ENCODE measurements around the gene BRICD5. TPM values are rescaled to one million over a fixed set of nuclear protein-coding genes. Genes with fewer than 3 reads are reported as not detected.

The BRICD5 gene
- total and polyA plus RNA-seq, 2 of the 4 experiments (the other 2 are of a cell fraction), result 0.18 to 0.94 TPM

DNA sequence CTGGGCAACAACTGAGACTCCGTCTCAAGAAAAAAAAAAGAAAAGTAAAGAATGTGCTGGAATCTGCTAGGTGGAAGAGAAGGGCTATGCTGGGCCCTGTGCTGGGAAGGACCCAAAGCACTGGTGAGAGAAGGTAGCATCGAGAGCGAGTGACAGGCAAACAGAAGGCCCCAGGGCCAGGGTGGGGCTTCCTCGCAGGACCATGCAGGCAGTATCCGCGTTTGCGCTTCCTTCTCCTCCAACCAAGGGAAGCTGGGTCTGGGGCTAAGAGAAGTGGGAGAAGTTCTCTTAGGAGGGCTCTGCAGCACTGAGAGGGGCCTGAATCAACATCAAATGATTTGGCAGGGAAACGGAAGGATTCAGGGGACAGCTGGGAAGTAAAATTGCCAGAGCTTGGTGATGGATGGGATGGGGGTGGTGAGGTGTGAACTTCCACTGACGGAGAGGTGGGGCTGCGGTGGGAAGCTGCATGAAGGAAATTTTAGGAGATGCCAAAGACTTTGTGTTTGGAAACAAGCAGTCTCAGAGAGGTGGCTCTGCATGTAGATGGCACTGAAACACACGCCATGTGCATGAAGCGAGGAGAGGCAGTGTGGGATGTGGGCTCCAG is 46.0 kb upstream of the BRICD5 start:
- intact Hi-C loops (cut with micrococcal nuclease), result no loop called here
- Histone ChIP-seq H2BK20ac (ENCODE audit: low read depth, low read length) (no peak overlapping the region), H3K14ac (replicated peaks; ENCODE audit: low read depth, low read length) (no peak overlapping the region), H2AK9ac (replicated peaks; ENCODE audit: low read depth, low read length, poor library complexity) (no peak overlapping the region), H2BK120ac (ENCODE audit: low read depth, low read length) (no peak overlapping the region), H2BK5ac (ENCODE audit: low read depth, low read length, poor library complexity, severe bottlenecking) (no peak overlapping the region), H3K36me3 (ENCODE audit: control insufficient read depth, insufficient read depth, low read length) (peaks cover 52% of the 10 kb centered on the region), H3K9me1 (ENCODE audit: insufficient read depth, low read length) (no peaks in the 10 kb centered on the region), H2BK15ac (ENCODE audit: low read depth, low read length) (no peak overlapping the region), H3K27ac (ENCODE audit: insufficient read depth, low read length) (no peak overlapping the region), H3K4me3 (ENCODE audit: insufficient read depth, low read depth, low read length) (no peak overlapping the region), H3K27me3 (ENCODE audit: control insufficient read depth, insufficient read depth, low read length) (no peaks in the 10 kb centered on the region), H3K56ac (ENCODE audit: extremely low read depth, insufficient read depth, low read length) (no peak overlapping the region), H3K23ac (ENCODE audit: low read depth, low read length) (no peak overlapping the region), H3K4me2 (ENCODE audit: low read depth, low read length) (no peak overlapping the region), H3K18ac (ENCODE audit: low read depth, low read length) (no peak overlapping the region), H3K4ac (ENCODE audit: low read depth, low read length) (no peak overlapping the region), H3K9me3 (ENCODE audit: control insufficient read depth, insufficient read depth, low read length) (no peaks in the 10 kb centered on the region), H3K4me1 (ENCODE audit: control insufficient read depth, insufficient read depth, low read length) (peaks cover 5% of the 10 kb centered on the region), H2AFZ (replicated peaks; ENCODE audit: low read length, poor library complexity) (no peak overlapping the region), H4K20me1 (ENCODE audit: insufficient read depth, low read length) (peaks cover 29% of the 10 kb centered on the region), H2AK5ac (ENCODE audit: low read depth, low read length) (no peak overlapping the region), H4K5ac (ENCODE audit: low read depth, low read length) (no peak overlapping the region), H4K8ac (ENCODE audit: low read depth in 2 of 2, low read length in 2 of 2) (no peak overlapping the region), H3K79me1 (ENCODE audit: low read depth in 1 of 2, low read length in 2 of 2) (peaks cover 19 to 39% of the 10 kb centered on the region in 2 experiments), H3K9ac (ENCODE audit: low read depth, low read length) (no peak overlapping the region), H4K91ac (ENCODE audit: insufficient read depth, low read depth, low read length) (no peak overlapping the region)
- no TSS peak for BruUV-seq (replicated peaks)
- dilution Hi-C loops (cut with HindIII; ENCODE audit: low sequenced_read_pairs, unreplicated experiment), result no loop called here
- ATAC-seq (ENCODE audit: low read depth) (no peak), DNase-seq (no peak)
- in situ Hi-C loops (cut with MboI; ENCODE audit: low sequenced_read_pairs), result loop anchor here (10.0 kb wide), 1 partner anchor 248 kb away; no protein-coding TSS in a partner anchor
- TF ChIP-seq MXI1 (IDR thresholded peaks at IDR 0.05; ENCODE audit: borderline replicate concordance, low read depth, low read length) (no peak), NFE2L2 (IDR thresholded peaks at IDR 0.05; ENCODE audit: low read depth, low read length) (no peak), MAFK (IDR thresholded peaks at IDR 0.05; ENCODE audit: low read depth, low read length) (no peak), MAZ (IDR thresholded peaks at IDR 0.05; ENCODE audit: borderline replicate concordance, low read depth, low read length) (no peak), FOS (IDR thresholded peaks at IDR 0.05; ENCODE audit: low read depth, low read length) (no peak), CEBPB (IDR thresholded peaks at IDR 0.05; ENCODE audit: low read depth, low read length) (no peak), CTCF (conservative IDR thresholded peaks at IDR 0.05; ENCODE audit: low read depth, low read length) (no peak)
- TF ChIP-seq, protein P1, sequence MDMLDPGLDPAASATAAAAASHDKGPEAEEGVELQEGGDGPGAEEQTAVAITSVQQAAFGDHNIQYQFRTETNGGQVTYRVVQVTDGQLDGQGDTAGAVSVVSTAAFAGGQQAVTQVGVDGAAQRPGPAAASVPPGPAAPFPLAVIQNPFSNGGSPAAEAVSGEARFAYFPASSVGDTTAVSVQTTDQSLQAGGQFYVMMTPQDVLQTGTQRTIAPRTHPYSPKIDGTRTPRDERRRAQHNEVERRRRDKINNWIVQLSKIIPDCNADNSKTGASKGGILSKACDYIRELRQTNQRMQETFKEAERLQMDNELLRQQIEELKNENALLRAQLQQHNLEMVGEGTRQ (IDR thresholded peaks at IDR 0.05; ENCODE audit: low read depth, low read length), result no peak
- ChIA-PET POLR2A (ENCODE audit: unreplicated experiment) (no interaction called here), CTCF (no interaction called here)
- WGBS, 2 experiments (ENCODE audit: extremely low coverage in 2 of 2, insufficient read length in 1 of 2), result 84% methylated on average over 9 of the region's 12 CpGs; no CpG with 5 or more reads in 1 of the 2 experiments

Data from IMR-90 (cell line).